Nephron (organoid): ENCODE data around the gene DIO3.
"Not testable (repeated sequence)": the region's sequence is repeated elsewhere in the genome, so short reads cannot be mapped to it uniquely, and the experiment has no call there.

Experiments
- H3K27ac Mint-ChIP-seq, 3 experiments: 2 replicates each; pipeline ENCODE4 v1.8.0; 2020; ENCODE audit warnings: mixed read lengths in 3 of 3, mild to moderate bottlenecking in 2 of 3, moderate library complexity in 1 of 3
- H3K27me3 Mint-ChIP-seq: 2 replicates; pipeline ENCODE4 v1.8.0; 2021; ENCODE audit warnings: low read depth, mild to moderate bottlenecking, moderate library complexity, mixed read lengths
- H3K36me3 Mint-ChIP-seq: 2 replicates; pipeline ENCODE4 v1.8.0; 2020; ENCODE audit warnings: low read depth, mixed read lengths
- H3K4me1 Mint-ChIP-seq: 2 replicates; pipeline ENCODE4 v1.8.0; 2020; ENCODE audit warnings: mixed read lengths
- H3K4me3 Mint-ChIP-seq, 3 experiments: 2 replicates each; pipeline ENCODE4 v1.8.0; 2020; ENCODE audit warnings: mild to moderate bottlenecking in 3 of 3, mixed read lengths in 3 of 3, moderate library complexity in 2 of 3
- H3K9me3 Mint-ChIP-seq: 2 replicates; pipeline ENCODE4 v1.8.0; 2020; ENCODE audit warnings: mixed read lengths
- CTCF ChIP-seq, 3 experiments: fragments of 200-600 bp; sonication (generic); IDR thresholded peaks; one replicate each; pipeline ENCODE4 v1.5.0; 2021; ENCODE audit warnings: antibody characterized with exemption in 3 of 3; ENCODE audit not compliant: unreplicated experiment in 3 of 3

DIO3 gene

DNA sequence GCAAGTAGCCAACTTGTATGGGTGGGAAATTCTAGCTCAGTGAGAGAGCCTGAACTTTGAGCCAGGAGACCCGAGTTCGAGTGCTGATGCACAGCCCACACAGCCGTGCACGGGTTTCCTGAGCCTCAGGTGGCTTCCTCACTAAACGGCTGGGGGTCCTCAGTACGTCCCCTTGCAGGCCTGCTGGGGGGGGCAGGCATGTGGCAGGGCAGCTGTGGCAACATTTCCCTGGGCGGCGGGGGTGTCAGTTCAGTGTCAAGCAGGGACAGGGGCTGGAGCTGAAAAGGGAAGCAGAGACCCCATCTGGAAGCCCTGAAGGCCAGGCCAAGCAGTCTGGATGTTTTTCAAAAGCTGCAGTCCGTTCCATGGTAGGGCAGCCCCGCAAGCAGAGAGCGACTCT is 14.6 kb upstream of the DIO3 start:
- Mint-ChIP-seq H3K9me3 (peaks cover 13% of the 10 kb centered on the region), H3K4me1 (no peaks in the 10 kb centered on the region), H3K36me3 (no peaks in the 10 kb centered on the region), H3K27ac (no peak overlapping the region), H3K27me3 (peaks cover 38% of the 10 kb centered on the region), H3K4me3 (no peak overlapping the region)
- no peak for TF ChIP-seq CTCF (IDR thresholded peaks at IDR 0.05; ENCODE audit: unreplicated experiment in 3 of 3)

GRCh38 chr14:101547107-101547738 is 14.1 kb upstream of the DIO3 start:
- H3K9me3 Mint-ChIP-seq = peaks cover 13% of the 10 kb centered on the region
- H3K4me3 Mint-ChIP-seq = no peak overlapping the region
- H3K4me1 Mint-ChIP-seq = no peaks in the 10 kb centered on the region
- H3K27me3 Mint-ChIP-seq = peaks cover 36% of the 10 kb centered on the region
- no peak for TF ChIP-seq CTCF (IDR thresholded peaks at IDR 0.05; ENCODE audit: unreplicated experiment in 3 of 3)
- no peak overlapping the region for H3K27ac Mint-ChIP-seq
- no peaks in the 10 kb centered on the region for H3K36me3 Mint-ChIP-seq

DNA sequence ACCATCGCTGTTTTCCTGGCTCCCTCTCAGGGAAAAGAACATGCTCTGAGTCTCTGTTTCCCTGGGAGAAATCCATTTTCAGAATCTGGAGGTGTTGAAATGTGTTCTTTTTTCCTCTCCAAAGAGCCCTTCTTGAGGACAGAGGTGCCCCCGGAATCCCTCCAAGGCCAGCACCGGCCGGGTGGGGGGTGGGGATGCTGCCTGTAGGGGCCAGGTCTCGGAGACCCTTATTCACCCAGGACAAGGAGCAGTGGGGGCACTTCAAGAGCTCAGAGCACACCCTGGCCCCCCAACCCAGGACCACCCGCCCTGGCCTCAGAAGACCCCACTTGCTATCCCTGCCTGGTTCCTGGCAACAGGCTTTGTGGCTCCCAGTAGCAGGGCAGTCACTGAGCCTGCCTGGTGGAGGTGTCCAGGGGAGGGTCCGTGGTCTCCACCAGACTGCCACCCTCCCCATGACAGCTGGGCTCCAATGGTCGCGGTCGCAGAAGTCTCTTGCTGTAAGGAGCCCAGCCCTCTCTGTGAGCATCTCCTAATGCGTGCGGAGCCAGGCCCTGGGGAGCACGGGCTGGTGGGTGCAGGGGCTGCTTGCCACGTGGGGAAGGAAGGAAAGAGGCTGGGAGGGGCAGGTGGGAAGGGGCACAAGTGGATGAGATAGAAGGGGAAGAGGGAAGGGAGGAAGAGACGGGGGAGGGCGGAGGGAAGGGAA is 13.2 kb upstream of the DIO3 start:
- Mint-ChIP-seq H3K27me3 (peaks cover 43% of the 10 kb centered on the region), H3K36me3 (no peaks in the 10 kb centered on the region), H3K4me3 (no peak overlapping the region), H3K4me1 (no peaks in the 10 kb centered on the region), H3K27ac (no peak overlapping the region), H3K9me3 (peaks cover 13% of the 10 kb centered on the region)
- no peak for TF ChIP-seq CTCF (IDR thresholded peaks at IDR 0.05; ENCODE audit: unreplicated experiment in 3 of 3)

GRCh38 chr14:101548710-101549109 is 12.6 kb upstream of the DIO3 start:
- Mint-ChIP-seq H3K9me3 (peaks cover 9% of the 10 kb centered on the region), H3K4me1 (no peaks in the 10 kb centered on the region), H3K36me3 (no peaks in the 10 kb centered on the region), H3K27me3 (peaks cover 49% of the 10 kb centered on the region), H3K4me3 (no peak overlapping the region), H3K27ac (no peak overlapping the region)
- no peak for TF ChIP-seq CTCF (IDR thresholded peaks at IDR 0.05; ENCODE audit: unreplicated experiment in 3 of 3)

DNA sequence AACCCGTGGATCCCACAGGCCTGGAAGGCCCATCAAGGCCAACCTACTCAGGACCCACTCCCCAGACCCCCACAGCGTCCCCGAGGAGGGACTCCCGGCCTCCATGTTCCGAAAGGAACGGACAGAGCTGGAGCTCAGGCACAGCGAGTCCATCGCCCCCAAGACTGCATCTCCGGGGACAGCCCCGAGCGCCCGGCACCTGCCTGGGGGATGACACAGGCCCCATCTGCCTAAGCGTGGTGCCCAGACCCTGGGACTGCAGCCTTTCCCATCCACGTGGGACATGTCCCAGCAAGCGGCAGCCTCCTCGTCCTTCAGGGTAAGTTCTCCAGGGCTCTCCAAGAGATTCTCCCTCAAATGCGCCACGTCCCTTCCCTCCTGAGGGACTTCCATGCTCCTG is 12.1 kb upstream of the DIO3 start:
- Mint-ChIP-seq H3K4me3 (no peak overlapping the region), H3K27ac (no peak overlapping the region)

DNA sequence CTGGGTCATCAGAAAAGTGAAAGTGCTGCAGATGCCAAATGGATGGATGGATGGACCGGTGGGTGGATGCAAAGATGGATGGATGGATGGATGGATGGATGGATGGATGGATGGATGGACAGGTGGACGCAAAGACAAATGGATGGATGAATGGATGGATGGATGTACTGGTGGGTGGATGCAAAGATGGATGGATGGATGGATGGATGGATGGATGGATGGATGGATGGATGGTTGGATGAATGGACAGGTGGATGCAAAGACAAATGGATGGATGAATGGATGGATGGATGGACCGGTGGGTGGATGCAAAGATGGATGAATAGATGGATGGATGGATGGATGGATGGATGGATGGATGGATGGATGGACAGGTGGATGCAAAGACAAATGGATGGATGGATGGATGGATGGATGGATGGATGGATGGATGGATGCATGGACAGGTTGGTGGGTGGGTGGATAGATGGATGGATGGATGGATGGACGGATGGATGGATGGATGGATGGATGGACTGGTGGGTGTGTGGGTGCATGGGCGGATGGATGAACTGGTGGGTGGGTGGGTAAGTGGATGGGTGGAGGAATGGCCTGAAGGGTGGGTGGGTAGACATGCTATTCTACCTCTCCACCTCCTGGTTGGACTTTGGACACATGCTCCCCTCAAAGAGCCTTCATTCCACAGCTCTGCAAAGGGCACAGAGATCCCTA is 10.9 kb upstream of the DIO3 start:
- H3K36me3 Mint-ChIP-seq, H3K4me3 Mint-ChIP-seq, H3K4me1 Mint-ChIP-seq, H3K27ac Mint-ChIP-seq, H3K9me3 Mint-ChIP-seq: not testable (repeated sequence)
- peaks cover 53% of the 10 kb centered on the region for H3K27me3 Mint-ChIP-seq

More for the DNA sequence above, 12.1 kb upstream of the DIO3 start:
- Mint-ChIP-seq H3K4me1 (no peaks in the 10 kb centered on the region), H3K9me3 (peaks cover 7% of the 10 kb centered on the region), H3K27me3 (peaks cover 53% of the 10 kb centered on the region), H3K36me3 (no peaks in the 10 kb centered on the region)
- no peak for TF ChIP-seq CTCF (IDR thresholded peaks at IDR 0.05; ENCODE audit: unreplicated experiment in 3 of 3)
